Right renal cortex interstitium (tissue), 3 donors: Measurements from ENCODE around the gene ZNF282. TPM values are rescaled to one million over a fixed set of nuclear protein-coding genes. Genes with fewer than 3 reads are reported as not detected.

ENCODE experiments used
- DNase-seq, 3 donors: peaks; one replicate each; pipeline ENCODE4 v3.0.0-alpha.2; 2013; ENCODE audit warnings: low read depth in 3 of 3, low spot score in 2 of 3
- polyA plus RNA-seq, 3 donors: library from polyadenylated mRNA; unstranded; fragments of 120-200 nt; gene quantifications; one replicate each; pipeline ENCODE4 v1.2.1, GENCODE V29; 2013; ENCODE audit not compliant: insufficient read length in 3 of 3

Gene ZNF282
- polyA plus RNA-seq, 3 donors, result 21.1 to 24.0 (median 21.7) TPM

- no peak for DNase-seq
Observed at GRCh38 chr7:149188637-149189259, 6.6 kb upstream of the ZNF282 start.

GRCh38 chr7:149191851-149192250 lies 3.5 kb upstream of the ZNF282 start:
- DNase-seq, result no peak

DNA sequence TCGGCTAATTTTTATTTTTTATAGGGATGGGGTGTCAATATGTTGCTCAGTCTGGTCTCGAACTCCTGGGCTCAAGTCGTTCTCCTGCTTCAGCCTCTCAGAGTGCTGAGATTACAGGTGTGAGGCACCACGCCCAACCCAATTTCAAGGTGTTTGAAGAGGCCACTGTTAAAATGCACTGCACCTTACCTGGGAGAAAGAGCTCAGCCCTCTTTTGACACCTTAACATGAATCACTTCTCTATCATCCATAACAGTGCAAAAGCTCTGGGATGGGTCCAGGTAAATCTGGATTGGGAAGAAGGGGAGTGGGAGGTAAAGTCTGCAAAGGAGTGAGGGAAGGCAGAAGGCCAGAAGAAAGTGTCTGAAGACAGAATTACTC lies 557 bp upstream of the ZNF282 start:
- no peak for DNase-seq

DNA sequence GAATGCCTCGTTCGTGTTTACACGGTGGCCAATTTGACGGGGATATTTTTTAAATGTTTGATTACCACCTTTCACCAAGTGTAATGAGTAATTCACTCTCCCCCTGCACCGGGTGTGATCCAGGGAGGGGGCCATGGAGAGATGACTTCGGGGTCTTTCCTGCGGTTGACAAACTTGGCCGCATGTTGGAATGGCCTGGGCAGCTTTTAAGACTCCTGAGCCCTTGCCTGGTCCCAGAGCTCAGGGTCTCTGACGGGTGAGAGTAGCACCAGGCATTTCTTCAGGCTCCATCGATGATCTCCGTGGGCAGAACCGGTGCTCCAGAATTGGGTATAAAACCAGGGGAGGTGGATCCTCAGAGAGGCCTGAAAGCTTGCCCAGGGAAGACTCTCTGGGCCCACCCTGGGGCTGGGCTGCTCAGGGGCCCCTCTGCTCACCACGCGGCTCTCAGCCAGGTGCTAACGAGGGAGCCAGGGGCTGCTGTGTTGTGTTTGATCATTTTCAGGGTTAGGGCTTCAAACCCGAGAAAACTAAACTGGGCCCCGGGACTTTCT lies 882 bp downstream of the ZNF282 start:
- no peak for DNase-seq

DNA sequence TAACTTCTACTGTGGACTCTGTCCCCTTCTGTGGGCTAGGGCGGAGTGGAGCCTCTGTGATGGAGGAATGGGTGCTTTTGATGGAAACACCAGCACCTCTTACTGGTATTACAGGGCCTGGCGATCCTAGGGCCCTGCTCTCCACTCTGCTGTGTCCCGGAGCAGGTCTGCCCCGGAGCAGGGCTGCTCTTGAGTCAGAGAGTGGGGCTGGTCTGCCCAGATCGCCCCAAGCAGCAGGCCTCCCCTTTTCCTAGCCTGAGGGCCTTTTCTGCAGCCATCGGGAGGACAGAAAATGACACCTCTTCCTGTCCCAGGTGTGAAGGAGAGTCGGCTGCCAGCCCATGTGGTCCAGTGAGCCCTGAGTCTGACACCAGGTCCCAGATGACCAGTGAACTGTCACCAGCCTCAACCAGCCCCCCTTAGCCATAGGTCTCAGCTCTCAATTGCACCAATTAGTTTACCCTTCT lies 1.4 kb downstream of the ZNF282 start:
- no peak for DNase-seq

DNA sequence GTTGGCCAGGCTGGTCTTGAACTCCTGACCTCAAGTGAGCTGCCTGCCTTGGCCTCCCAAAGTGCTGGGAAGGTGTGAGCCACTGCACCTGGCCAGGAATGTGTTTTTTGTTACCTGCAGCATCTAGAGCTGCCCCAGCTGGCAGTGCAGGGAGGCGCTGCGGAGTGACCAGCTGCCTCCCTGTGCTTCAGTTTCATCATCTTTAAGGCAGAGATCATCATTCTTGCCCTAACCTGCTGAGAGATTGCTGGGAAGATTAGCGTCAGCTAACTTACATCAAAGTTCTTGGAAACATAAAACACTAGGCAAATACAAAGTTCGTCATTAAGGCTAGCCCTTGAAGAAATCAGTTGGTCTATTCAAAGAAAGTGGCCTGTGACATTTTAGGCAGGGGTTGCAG lies 2.3 kb downstream of the ZNF282 start:
- DNase-seq, result no peak

GRCh38 chr7:149198161-149198816 lies 2.9 kb downstream of the ZNF282 start:
- DNase-seq, result no peak

DNA sequence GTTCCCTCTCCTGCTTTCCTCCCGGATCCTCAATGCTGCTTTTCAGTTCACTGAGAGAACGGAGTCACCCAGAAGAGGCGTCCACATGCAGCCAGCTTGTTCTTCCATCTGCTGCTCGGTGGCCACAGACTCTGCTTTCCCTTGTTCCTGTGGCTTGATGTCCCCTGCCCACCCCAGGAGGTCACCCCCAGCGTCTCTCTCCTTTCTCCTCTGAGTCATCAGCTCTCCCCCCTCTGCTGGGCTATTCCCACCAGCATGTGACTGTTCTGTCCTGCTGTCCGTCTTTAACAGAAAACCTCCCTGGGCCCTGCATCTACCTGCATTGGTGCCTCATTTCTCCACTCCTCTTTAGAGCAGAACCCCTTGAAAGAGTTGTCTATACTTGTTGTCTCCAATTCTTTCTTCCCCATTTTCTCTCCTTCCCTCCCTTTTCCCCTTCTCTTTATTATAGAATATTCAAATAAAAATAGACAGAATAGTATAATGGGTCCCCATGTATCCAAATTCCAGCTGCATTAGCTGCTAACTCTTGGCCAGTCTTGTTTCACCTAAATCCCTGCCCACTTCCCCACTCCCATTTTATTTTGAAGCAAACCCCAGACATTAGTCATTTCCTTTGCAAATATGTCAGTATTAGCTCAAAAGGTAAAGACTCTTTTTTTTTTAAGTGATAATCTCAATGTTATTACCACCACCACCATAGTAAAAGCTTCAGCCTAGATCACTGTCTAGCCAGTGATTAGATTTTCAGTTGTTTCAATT lies 4.1 kb downstream of the ZNF282 start:
- DNase-seq, result no peak

DNA sequence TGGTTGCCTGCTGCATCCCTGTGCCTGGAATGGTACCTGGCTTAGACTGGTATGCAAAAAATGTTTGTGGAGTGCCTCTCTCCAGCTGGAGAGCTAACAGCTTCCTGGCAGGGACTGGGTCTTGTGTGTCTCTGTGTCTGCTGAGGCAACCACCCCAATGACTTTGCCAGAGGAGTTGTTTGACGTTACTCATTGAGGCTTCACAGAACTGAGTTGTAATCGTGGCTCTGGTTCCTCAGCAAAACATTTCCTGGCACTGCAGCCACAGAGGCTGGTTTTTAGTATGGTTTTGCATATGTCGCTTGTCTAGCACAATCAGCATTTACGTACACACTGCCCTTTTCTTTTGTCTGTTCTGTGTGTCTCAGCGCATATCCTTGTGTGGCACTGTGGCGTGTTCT lies 7.5 kb downstream of the ZNF282 start:
- DNase-seq, result no peak

GRCh38 chr7:149205690-149206381 lies 10.5 kb downstream of the ZNF282 start:
- DNase-seq, result no peak

DNA sequence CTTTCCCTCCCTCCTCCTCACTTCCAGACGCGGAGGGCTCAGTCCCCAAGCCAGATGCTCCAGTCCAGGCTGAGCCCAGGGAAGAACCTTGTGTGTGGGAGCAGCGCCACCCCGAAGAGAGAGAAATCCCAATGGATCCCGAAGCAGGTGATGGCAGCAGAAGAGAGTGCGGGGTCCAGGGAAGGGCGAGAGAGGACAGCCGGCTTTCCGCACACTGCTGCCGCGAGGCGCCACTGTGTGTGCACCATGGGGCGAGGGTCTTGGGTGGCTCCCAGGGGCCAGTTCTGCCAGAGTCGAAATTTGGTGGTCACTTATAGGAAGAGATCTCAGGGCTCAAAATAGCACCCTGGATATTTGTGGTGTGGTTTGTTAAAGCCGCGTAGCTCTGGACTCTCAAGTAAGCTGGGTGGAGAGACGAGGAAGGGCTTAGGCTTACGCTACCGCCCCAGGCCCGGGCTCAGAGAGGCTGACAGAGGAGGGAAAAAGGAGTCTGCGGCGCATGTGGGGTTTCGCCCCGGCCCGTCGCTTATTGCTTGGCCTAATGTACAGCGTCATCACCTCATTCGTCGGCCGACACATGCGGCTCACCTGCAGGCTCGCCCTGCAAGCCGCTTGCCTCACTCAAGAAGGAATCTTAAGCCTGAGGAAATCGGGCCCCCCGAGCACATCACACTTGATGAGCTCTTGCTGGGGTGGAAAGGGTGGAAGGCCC lies 12.1 kb downstream of the ZNF282 start:
- no peak for DNase-seq

DNA sequence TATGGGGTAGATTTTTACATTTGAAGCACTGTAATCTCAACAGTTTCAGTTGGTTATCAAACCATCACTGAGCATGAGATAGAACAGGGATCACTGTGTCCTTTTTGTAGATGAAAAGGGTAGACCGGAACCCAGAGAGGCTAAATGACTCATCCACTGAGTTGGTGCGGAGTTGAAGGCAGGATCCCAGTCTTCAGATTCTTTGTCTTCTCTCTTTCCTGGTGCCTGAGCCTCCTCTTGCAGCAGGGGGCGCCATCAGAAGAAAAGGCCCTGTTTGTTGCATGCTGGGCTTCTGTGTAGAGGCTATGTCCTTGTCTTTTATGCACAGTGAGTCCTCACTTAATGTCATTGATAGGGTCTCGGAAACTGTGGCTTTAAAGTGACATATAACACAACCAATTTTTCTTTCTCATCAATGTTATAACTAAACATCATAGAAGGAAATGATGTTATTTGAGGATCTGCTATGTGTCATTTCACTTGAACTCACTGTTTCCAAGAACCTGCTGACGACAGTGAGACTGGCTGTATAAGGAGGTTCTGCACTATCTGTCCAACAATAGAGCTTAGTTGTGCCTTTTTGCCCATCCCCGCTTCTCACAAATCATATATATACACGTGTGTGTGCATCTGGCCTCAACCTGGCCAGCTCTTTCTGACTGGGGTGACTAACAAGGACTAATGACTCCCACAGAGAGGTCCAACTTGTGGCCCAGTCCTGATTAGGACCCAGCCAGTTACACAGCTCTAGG lies 14.3 kb downstream of the ZNF282 start:
- DNase-seq, result no peak

DNA sequence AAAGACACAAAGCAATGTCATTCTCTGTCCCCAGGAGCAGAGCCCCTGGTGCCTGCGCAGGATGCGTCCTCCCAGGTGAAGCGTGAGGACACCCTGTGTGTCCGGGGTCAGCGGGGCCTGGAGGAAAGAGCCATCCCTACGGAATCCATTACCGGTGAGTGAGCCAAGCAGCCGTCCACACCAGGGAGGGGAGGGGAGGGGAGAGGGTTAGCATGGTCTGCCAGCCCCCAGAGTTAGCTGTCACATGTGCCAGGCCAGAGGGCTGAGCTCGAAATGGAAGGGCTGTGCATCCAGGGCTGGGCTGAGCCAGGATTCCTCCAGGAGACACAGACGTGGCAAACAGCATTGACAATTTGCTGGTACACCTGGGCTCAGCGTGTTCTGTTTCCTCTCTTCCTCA lies 15.2 kb downstream of the ZNF282 start:
- DNase-seq, result no peak

GRCh38 chr7:149214020-149214720 lies 18.8 kb downstream of the ZNF282 start:
- no peak for DNase-seq

DNA sequence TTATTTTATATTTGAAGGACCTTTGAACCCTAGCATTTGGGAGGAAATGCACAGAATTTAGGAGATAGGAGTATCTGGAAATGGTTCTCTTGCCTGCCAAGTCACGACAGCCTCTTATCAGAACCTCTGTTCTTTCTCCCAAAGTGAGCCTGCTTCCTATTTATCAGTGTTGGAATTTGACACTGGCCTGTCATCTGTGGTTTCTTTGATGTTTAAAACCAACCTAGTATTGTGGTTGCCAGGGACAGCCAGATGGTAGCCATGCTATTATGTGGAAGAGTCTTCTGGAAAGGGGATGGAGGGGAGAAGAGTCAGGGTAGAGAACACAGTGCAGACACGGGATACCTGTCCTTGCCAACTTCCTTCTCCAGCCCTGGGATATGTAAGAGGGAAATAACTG lies 21.1 kb downstream of the ZNF282 start:
- no peak for DNase-seq

DNA sequence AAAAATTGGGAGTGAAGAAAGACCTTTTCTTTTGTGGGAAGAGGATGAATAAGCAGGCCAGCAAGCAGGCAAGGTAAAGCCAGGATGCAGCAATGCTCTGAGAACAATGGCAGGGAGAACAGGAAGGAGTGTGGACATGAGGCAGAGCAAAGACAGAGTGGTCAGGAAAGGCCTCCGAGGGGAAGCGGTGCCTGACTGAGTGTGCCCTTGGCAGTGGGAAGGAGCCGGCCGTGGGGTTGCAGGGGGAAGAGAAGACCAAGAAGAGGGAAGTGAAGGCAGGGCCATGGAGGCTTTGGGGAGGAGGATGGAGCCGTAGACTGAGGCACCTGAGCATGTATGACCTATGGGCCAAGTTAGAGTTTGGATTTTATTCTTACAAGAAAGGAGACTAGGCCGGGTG lies 22.2 kb downstream of the ZNF282 start:
- DNase-seq, result no peak

DNA sequence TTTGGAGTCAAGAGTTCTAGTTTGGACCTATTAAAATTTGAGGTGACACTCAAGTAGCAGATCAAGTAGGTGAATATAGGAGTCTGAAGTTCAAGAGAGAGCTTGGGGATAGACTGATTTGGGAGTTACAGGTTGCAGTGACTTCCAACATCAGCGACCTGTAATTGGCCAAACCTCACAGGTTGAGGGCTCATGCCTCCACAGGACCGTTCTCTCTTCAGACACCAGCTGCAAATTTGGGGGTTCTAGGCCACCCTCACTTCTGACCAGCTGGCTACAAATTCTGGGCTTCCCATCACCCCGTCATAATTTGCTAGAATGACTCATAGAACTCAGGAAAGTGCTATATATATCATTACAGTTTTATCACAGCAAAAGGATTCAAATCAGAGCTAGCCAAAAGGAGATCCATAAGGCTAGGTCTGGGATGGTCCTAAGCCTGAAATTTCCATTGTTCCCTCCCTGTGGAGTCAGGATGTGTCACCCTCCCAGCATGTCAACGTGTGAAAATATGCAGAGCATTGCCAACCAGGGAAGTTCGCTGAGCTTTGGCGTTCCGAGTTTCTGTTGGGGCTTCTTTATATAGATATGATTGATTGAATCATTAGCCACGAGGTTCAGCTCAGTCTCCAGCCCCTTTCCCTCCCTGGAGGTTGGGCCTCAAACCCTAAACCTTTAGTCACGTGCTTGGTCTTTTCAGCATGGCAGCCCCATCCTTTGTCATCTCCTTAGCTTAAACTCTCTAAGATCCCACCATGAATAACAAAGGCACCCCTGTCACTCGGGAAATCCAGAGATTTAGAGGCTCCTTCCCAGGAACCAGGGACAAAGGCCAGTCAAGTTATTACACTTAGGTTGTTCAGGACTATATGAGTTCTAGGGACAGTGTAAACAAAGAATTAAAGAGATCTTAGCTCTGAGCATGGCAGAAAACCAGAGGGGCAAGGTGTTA lies 23.4 kb downstream of the ZNF282 start:
- no peak for DNase-seq

- no peak for DNase-seq
Observed at GRCh38 chr7:149220534-149220933, 25.2 kb downstream of the ZNF282 start.
